SIG-M5 treated with dmso at 0.1 percent for 504 hours (cell line): ENCODE results near the gene TOPORS.
A peak's percentile ranks its signal among the peaks of the same experiment; 100 is the strongest.
"Not testable (repeated sequence)": the region's sequence is repeated elsewhere in the genome, so short reads cannot be mapped to it uniquely, and the experiment has no call there.

Experiments
- DNase-seq: peaks from one replicate; lab custom pipeline; 2025; ENCODE audit not compliant: unreplicated experiment; lab: John Stamatoyannopoulos, UW

The TOPORS gene

DNA sequence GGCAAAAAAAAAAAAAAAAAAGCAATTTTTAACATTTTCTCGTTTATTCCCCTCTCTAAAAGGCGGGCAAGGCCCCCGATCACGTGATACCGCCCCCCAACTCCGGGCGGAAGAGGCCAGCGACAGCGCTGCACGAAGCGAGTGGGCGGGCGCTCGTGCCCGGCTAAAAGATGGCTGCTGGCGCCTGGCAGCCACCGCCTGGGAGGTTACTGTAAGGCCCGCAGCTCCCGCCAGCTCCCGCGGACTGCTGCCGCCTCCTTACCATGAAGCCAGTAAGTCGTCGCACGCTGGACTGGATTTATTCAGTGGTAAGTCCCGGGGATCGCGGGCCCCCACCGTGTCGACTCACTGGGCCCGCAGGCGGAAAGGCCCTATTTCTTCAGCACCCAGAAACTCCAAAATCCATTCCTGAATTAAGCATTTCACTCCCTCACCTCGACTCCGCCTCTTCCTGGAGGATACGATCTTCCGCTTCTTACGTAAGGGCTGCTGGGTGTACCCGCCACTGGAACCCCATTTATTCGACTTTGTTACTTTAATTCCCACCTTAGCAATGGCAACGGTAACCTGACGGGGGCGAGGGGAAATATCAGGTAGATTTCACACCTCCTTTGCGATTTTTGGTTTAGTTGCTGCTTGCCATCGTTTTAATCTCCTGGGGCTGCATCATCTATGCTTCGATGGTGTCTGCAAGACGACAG lies at the start of gene TOPORS, which contains the start of gene SMIM27:
TSS of gene TOPORS (minus strand) at position 415 of the 701 bp plus-strand sequence. CDS start at position 265, 150 bp downstream.
TSS of gene SMIM27 (plus strand) at position 156 of the 701 bp plus-strand sequence. CDS start at position 264, 108 bp downstream.
- peak; percentile 81 for DNase-seq

DNA sequence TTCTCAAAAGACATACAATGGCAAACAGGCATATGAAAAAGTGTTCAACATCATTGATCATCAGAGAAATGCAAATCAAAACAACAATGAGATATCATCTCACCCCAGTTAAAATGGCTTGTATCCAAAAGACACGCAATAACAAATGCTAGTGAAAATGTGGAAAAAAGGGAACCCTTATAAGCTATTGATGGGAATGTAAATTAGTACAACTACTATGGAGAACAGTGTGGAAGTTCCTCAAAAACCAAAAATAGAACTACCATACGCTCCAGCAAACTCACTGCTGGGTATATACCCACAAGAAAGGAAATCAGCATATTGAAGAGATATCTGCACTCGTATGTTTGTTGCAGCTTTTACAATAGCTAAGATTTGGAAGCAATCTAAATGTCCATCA lies 46.6 kb upstream of the TOPORS start:
- not testable (repeated sequence) for DNase-seq

DNA sequence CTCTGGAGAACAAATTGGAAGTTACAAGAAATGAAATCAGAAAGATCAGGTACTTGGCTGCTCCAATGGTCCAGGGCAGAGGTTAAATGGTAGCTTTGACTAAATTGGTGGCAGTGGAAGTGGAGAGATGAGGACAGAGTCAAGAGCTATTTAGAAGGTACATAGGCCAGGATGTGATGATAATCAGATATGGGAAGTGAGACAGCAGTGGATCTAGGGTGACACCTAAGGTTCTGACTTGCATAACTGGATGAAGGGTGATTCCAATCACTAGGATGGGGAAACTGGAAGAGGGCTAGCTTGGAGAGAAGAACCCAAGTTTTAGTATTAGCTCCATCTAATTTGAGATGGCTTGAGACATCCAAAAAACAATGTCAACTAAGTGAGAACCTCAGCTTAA lies 44.5 kb upstream of the TOPORS start:
- DNase-seq = no peak

DNA sequence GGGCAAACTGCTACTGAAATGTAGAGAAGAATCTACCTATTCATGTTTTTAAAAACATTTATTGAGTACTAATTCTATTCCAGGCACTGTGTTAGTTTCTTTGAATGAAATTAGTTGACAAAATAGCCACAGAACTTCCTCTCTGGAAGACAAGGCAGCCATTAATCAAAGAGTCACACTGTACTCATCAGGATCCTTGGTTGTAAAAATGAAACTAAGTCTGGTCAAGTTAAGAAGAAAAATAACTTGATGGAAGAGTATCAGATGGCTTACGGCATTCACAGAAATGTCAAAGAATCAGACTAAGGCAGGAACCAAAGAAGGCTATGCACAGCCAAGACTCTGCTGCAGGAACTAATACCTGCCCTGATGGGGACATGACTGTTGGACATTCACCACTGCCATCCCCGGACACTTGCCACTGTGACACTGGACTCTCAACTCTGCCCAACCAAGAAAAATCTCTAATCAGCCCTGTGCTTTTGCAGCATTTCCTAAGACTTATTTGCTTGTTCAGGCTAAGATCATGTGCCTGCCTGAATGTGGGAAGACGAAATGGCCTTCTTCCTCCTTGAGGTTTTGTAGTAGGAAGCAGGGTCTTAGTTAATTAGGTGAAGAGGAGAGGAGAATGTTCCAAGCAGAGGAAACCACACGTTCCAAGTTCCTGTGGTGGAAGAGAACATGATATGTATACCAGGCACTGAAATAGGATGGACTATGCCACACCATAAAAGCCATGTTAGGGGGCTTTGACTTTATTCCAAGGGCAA lies 43.9 kb upstream of the TOPORS start:
- no peak for DNase-seq

DNA sequence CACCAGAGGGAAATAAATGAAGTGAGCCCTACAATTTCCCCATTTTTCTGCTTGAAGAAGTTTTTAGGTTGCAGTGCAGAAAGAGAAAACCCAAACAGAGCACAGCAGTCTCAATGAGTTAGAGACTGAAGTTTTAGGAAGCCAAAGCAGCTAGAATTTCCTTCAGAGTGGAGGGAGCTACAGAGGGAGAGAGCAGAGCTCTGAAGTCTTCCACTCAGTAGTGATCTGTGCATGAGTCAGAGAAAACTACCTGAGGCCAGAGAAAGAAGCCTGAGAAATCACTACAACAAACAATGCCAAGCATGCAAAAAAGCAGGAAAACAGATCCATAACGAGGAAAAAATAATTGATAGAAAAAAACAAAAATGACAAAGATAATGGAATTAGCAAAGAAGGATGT lies 38.5 kb upstream of the TOPORS start:
- DNase-seq = no peak

DNA sequence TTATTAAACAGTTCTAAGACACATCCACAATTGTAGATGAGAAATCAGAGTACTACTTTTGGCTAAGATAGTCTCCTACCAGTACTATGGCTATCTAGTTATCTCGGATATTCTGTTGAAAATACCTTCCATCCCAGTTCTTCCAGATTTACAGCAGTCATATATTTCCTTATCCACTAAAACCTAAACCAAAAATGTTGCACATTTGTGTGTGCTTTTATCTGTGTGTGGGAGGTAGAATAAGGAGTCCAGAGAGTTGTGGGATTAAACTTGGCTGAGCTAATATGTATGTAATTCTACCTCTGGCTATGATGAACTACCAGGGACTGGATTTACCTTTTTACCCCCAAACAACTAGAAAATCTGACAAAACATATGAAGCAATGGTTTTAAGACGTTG lies 38.1 kb upstream of the TOPORS start:
- no peak for DNase-seq

DNA sequence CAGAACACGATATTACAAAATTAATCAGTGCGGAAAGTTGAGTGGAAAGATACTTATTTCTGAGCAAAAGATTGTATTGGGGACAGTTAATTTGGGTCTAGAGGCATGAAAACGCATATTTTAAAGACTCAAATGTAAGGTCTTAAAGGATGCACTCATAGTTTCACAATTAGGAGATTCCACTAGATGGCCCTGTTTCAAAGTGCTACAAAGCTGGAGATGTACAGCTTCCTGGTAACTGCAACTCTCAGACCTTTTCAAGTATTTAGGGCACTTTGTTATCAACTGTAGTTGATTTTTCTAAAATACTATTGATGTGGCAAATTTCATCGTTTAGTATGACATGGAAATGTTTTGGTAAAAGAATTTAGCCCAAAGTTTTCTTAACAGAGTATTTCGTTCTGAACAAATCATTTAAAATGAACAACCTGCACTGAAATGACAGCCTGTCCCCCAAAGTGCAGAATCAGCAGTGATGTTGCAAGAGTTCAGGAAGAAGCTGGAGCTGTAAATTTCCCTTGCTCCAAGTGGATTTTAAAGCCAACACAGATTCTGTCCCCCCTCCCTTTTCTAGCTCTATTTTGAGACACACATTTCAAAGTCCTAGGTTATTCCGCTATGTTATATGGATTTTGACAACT lies 36.8 kb upstream of the TOPORS start:
- peak; percentile 65 for DNase-seq

DNA sequence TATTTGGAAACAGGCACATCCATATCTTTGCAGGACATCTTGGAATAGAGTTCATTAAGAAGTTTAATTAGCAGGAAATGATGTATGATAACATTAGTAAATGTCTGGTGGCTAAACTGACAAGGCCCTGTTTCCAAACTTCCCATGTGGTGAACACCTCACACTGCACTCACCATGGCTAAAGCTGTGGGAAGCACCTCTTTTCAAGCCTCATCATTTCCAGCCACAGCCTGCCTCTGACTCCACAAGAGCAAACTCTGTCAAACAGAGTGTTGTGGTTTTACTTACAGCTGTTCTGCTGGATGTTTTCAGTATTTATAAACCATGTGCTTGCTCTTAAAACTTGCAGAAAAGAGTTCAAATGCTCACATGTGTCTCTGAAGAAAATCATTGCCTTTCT lies 35.5 kb upstream of the TOPORS start:
- no peak for DNase-seq

DNA sequence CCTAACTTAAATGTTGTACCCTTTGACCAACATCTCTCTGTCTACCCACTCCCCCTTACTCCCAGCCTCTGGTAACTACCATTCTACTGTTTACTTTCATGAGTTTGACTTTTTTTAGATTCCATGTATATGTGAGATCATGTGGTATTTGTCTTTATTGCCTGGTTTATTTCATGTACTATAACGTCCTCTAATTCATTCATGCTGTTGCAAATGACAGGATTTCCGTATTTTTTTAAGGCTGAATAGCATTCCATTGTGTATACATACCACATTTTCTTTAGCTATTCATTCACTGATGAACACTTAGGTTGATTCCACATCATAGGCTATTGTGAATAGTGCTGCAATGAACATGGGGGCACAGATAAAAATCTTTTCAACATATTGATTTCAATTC lies 32.4 kb upstream of the TOPORS start:
- no peak for DNase-seq

DNA sequence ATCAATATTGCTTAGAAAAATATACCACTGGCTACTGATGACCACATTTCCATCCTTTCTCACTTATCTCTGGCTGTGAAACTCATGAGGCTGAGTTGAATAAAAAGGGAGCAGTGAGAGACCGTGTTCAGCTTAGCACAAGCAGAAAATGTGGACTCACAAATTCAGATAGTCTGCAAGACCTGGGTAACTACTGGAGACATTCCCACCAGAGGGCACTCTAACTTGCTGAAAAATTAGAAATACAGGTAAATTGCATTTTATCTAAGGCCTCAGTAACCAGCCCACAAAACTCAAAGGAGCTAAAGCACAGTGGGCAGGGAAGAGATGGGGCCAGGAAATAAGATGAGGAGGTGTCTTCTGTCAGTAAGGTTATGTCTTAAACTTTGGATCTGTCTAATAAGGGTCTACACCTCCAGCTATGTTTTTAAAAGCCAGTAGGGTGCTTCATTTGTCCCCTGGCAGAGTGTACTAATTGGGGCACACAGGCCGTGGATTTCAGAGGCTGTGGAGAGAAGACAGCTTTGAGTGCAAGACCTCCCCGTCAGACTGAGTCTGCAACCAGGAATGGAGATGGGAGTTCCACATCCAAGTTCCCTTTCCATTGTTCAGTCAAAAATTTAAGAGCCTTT lies 29.2 kb upstream of the TOPORS start:
- peak; percentile 46 for DNase-seq

DNA sequence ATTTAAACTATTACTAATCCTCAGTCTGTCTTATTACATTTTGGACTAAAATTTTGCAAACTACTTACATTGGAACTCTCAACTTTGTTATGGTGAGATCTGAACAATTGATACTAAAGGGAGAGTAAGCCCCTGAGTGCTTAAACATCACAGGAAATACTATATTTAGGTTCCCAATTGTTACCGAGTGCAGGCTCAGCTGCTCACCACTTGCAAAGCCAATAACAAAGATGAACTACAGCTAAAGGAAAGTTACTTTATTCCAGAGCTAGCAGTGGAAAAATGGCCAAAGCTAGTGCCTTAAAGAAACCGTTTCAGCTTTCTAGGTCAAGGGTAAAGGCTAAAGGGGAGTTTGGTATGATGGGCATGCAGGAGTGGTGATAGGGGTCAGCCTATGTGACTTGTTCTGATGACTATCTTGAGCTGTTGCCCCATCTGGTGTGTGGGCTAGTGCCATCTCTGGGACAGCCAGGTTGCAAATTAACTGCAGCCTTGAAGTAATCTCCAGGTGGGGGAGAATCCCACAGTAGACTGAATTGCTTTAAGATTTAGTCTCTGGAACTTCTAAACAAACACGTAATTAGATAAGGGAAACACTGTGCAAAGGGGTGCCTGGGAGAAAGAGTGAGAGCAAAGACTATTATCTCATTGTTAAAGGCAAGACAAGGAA lies 28.4 kb upstream of the TOPORS start:
- no peak for DNase-seq

DNA sequence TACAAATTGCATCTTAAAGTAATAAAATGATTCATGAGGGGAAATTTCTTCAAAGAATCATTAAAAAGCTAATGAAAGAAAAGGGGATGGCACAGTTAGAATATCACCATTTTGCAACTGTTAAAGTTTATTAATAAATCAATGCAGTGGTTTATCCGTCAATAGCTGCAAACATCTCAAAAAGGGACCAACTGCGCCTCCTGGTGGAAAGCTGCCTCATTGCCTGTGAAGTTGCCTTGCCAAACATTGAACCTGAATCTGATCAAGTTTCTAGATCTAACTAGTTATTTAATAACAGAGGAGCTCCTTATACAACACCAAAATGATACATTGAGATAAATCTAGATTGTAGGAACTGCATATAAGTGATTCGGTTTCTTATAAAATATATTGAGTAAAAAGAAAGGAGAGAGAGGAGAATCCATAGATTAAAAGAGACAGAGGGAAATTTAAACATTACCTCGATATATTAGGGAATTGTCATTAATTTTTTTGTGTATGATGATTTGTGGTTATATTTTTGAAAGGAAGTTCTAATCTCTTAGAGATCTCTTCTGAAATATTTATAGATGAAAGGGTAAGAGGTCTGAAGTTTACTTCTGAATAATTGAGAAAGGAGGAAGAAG lies 27.4 kb upstream of the TOPORS start:
- DNase-seq = peak; percentile 32

DNA sequence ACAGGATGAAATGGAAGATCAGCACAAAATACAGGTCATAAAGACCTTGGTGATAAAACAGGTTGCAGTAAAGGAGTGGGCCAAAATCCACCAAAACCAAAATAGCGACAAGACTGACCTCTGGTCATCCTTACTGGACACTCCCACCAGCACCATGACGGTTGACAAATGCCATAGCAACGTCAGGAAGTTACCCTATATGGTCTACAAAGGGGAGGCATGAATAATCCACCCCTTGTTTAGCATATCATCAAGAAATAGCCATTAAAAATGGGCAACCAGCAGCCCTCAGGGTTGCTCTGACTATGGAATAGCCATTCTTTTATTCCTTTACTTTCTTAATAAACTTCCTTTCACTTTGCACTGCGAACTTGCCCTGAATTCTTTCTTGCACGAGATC lies 26.6 kb upstream of the TOPORS start:
- no peak for DNase-seq

DNA sequence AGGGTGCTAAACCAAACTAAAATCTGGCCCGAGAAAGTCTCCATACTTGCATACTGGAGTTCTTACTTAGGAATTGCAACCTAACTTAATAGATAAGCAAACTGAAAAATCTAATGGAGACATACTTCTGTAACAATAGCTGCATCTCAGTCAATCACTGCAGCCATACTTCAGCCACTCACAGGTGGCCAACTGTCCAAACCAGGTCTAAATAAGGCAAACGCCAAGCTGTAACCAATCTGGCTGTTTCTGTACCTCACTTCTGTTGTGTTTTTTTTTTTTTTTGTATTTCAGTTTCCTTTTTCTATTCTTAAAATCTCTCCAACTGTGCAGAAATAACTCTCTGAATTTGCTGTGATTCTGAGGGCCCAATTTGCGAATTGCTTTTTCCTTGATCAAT lies 24.9 kb upstream of the TOPORS start:
- DNase-seq = no peak

DNA sequence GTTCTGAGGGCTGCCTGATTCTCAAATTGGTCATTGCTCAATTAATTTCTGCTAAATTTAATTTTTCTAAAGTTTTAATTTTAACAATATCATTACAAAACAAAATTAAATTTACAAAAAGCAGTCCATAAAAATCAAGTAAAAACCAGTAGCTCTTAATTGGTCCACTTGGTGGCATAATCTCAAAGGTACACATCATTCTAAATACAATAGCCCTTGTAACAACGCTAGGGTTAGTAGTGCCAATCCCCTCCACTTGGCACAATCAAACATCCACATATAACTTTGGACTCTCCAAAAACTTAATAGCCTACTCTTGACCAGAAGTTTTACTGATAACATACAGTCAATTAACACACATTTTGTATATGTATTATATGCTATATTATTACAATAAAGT lies 22.5 kb upstream of the TOPORS start:
- DNase-seq = no peak

DNA sequence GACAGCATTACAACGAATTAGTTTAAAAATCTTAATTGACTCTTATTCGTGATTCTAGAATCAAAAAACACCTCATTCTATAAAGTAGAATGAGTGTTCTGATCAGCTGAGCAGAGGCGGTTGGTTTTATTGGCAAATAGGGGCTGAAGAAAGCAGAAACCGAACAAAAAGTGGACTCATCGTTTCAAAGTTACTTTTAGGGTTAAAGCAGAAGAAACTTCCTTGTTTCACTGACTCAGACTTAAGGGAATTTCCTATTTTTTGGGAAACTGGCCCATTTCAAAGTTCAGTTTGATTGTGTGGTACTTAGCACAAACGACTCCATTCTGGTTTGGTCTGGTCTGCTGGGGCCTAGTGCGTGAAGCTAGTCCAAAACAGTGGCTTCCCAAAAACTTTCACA lies 21.4 kb upstream of the TOPORS start:
- no peak for DNase-seq

DNA sequence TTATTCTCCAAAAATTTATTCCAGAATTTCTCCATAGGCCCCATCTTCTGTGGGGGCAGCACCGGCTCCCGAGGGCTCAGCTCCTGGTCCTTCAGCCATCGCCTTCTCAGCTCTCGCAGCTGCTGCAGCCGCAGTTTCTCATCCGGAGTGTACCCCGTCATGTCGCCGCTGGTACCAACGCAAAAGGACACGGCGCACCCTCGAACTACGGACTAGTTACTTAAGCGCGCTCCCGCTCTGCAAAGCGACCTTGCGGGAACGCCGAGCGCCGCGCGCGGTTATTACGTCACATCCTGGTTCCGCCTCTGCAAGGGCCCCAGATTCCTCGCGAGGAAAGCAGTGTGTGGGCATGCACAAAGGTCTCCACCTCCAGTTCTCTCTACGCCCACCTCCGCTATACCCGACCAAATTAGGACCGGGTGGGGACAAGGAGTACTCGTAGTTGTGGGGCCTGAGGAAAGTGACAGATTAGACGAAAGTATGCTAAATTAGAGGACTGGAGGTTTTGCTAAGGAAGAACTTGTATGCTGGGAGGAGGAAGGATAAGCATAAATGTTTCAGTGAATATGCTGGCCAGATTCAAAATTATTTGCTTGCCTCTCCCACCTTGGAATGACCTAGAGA lies 20.6 kb upstream of the TOPORS start, which contains the start of gene NDUFB6:
TSS of gene NDUFB6 (minus strand) at position 260 of the 624 bp plus-strand sequence. CDS start at position 161, 99 bp downstream.
- peak; percentile 94 for DNase-seq

DNA sequence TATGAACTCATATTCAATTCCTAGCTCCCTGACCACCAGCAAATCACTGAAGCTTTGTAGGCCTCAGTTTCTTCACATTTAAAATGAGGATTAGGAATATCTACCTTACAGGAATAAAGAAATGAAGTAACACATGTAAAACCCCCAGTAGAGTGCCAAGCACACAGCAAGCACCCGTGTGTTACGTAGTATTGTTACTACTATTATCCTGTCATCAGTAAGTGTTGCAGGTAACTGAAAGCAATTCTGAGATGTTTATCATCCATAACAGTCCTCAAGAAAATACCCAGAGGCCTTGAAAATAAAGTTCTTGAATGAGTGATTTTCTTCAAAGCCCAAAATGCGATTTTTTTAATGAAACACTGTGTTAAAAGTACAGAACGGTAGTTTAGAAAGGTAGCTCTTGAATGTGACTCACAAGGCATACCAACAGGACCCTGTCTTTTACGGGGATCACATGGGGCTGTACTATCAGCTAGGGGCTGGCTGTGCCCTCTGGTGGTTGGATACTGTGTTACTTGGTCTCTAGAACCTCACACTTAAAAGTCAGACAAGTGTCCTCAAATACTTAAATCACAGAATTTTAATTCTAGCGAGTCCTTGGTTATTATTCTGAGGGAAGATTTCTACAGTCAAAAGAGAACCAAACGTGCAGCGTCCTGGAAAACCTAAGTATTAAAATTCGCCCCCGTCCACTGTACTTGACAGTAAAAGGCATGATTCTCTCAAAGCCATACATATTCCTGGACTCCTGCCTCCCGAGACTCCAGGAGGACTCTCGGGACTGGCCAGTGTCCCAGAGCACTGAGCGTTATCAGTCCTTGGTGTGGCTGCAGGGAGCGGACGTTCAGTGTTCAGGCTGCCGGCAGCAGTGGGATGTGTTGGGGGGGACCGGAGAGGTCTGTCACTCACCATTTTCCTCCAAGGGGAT lies 19.8 kb upstream of the TOPORS start:
- DNase-seq = peak; percentile 73

DNA sequence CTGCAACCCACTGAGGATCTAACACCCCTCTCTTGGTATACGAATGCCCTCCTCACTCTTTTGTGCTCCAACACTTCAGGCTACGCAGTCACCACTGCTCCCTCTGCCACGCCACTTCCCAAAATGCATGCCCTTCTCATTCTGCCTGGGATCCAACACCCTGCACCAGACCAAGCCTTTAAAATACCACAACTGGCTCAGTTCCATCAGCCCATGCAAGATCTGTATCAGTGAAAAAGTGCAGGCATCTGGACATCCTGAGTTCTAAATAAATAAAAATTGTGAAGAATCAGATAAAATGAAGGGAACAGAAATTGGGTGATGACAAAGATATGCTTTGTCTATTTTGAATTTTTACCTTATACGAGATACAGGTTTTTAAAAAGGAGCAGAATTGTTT lies 17.9 kb upstream of the TOPORS start:
- no peak for DNase-seq
